Keratinocyte (primary cell): ENCODE measurements around the gene CCDC66. TPM values are rescaled to one million over a fixed set of nuclear protein-coding genes. Genes with fewer than 3 reads are reported as not detected.

Experiments used
- DNase-seq: peaks from one replicate; pipeline ENCODE4 v3.0.0-alpha.2; 2011; ENCODE audit warnings: low read depth, missing footprints, low spot score
- FAIRE-seq: peaks from 2 replicates; lab custom pipeline; 2011; peaks lifted over from hg19 to GRCh38; lab: Jason Lieb, UNC
- H2AFZ ChIP-seq: 2 replicates; pipeline ENCODE4 v1.6.0; 2012; ENCODE audit warnings: low read length, control low read depth, inconsistent platforms; ENCODE audit not compliant: control insufficient read depth
- H3K27ac ChIP-seq: 2 replicates; pipeline ENCODE4 v1.5.1; 2011; ENCODE audit warnings: low read length; ENCODE audit not compliant: control insufficient read depth, insufficient read depth
- H3K27me3 ChIP-seq: 3 replicates; pipeline ENCODE4 v1.6.0; 2011; ENCODE audit warnings: low read length; ENCODE audit not compliant: control insufficient read depth, insufficient read depth; ENCODE audit errors: extremely low read depth
- H3K36me3 ChIP-seq, 2 experiments: 2 replicates in 1 of 2; 3 replicates in 1 of 2; pipeline ENCODE4 v1.5.1; 2011; ENCODE audit warnings: low read length in 2 of 2, mild to moderate bottlenecking in 1 of 2; ENCODE audit not compliant: control insufficient read depth in 2 of 2, insufficient read depth in 2 of 2; ENCODE audit errors: extremely low read depth in 1 of 2
- H3K4me1 ChIP-seq: 3 replicates; pipeline ENCODE4 v1.5.1; 2011; ENCODE audit warnings: low read length; ENCODE audit not compliant: control insufficient read depth, insufficient read depth; ENCODE audit errors: extremely low read depth
- H3K4me2 ChIP-seq: 3 replicates; pipeline ENCODE4 v1.6.0; 2011; ENCODE audit warnings: low read depth, low read length; ENCODE audit not compliant: control insufficient read depth, insufficient read depth; ENCODE audit errors: extremely low read depth
- H3K4me3 ChIP-seq, 3 experiments: fragments of 200-600 bp in 1 of 3; sonication (generic) in 1 of 3; 2 replicates in 2 of 3; 3 replicates in 1 of 3; pipeline ENCODE4 v1.5.1; 2011 to 2016; ENCODE audit warnings: low read length in 3 of 3, mild to moderate bottlenecking in 3 of 3, control low read depth in 2 of 3, inconsistent platforms in 1 of 3, low read depth in 1 of 3, mixed read lengths in 1 of 3, mixed run types in 1 of 3, moderate library complexity in 1 of 3; ENCODE audit not compliant: control insufficient read depth in 2 of 3, insufficient read depth in 2 of 3; ENCODE audit errors: extremely low read depth in 1 of 3
- H3K79me2 ChIP-seq: 2 replicates; pipeline ENCODE4 v1.6.0; 2012; ENCODE audit warnings: low read length; ENCODE audit not compliant: control insufficient read depth, insufficient read depth
- H3K9ac ChIP-seq: 3 replicates; pipeline ENCODE4 v1.6.0; 2011; ENCODE audit warnings: low read length; ENCODE audit not compliant: control insufficient read depth, insufficient read depth; ENCODE audit errors: extremely low read depth
- H3K9me1 ChIP-seq: 3 replicates; pipeline ENCODE4 v1.6.0; 2011; ENCODE audit warnings: low read length; ENCODE audit not compliant: control insufficient read depth, insufficient read depth; ENCODE audit errors: extremely low read depth
- H3K9me3 ChIP-seq: 2 replicates; pipeline ENCODE4 v1.5.1; 2012; ENCODE audit warnings: low read depth, low read length; ENCODE audit not compliant: control insufficient read depth
- H4K20me1 ChIP-seq: 3 replicates; pipeline ENCODE4 v1.6.0; 2011; ENCODE audit warnings: low read length; ENCODE audit not compliant: control insufficient read depth, insufficient read depth; ENCODE audit errors: extremely low read depth
- CTCF ChIP-seq, 3 experiments: IDR thresholded peaks in 1 of 3; conservative IDR thresholded peaks in 1 of 3; optimal IDR thresholded peaks in 1 of 3; 2 replicates in 2 of 3; 3 replicates in 1 of 3; pipeline versions ENCODE3 to v1.5.1; 2011; ENCODE audit warnings: low read length in 3 of 3, mild to moderate bottlenecking in 3 of 3, moderate library complexity in 2 of 3, control low read depth in 1 of 3, inconsistent platforms in 1 of 3; ENCODE audit not compliant: insufficient read depth in 2 of 3; ENCODE audit errors: extremely low read depth in 1 of 3
- EZH2 ChIP-seq: IDR thresholded peaks from one replicate; pipeline ENCODE4 v1.6.1; 2012; ENCODE audit warnings: inconsistent platforms, mild to moderate bottlenecking, low read length, moderate library complexity
- dilution Hi-C: fragments of 300-500 bp; cut with MboI; formaldehyde crosslinking; loops from one replicate; pipeline ENCODE4 v1.7.0; 2020; ENCODE audit warnings: low sequenced_read_pairs; ENCODE audit not compliant: extremely low pct_ligation_motif_present
- polyA plus RNA-seq, 5 experiments: library from polyadenylated mRNA; depleted of rRNA in 3 of 5; stranded (reverse) in 3 of 5; stranded (forward) in 1 of 5; unstranded in 1 of 5; fragments of >200 nt; gene quantifications; 1 replicate in 1 of 5; 2 replicates in 3 of 5; 3 replicates in 1 of 5; pipeline versions ENCODE4 v1.2.1 to v1.2.3, GENCODE V29; 2011 to 2012; ENCODE audit warnings: missing spikeins in 2 of 5, low read depth in 1 of 5, low replicate concordance in 1 of 5

CCDC66 gene
- polyA plus RNA-seq, 1 donor (not counting 4 experiments of a cell fraction or from before 2014, with no cell fraction given) = 11.3 TPM

- Histone ChIP-seq H3K4me2 (no peak overlapping the region), H3K4me1 (no peaks in the 10 kb centered on the region), H2AFZ (no peak overlapping the region), H3K9ac (no peak overlapping the region), H3K79me2 (peaks cover 21% of the 10 kb centered on the region), H3K27ac (no peak overlapping the region), H3K9me1 (no peaks in the 10 kb centered on the region), H3K36me3 (peaks cover 3 to 16% of the 10 kb centered on the region in 2 experiments), H3K4me3 (no peak overlapping the region), H4K20me1 (no peaks in the 10 kb centered on the region), H3K9me3 (no peaks in the 10 kb centered on the region), H3K27me3 (no peaks in the 10 kb centered on the region)
- FAIRE-seq = no peak
- dilution Hi-C loops = no loop called here
- no peak for DNase-seq
- TF ChIP-seq EZH2 = no peak
- no peak for TF ChIP-seq CTCF (optimal IDR thresholded peaks at IDR 0.05 in 1 of 3, IDR thresholded peaks at IDR 0.05 in 1 of 3, conservative IDR thresholded peaks at IDR 0.05 in 1 of 3; ENCODE audit: extremely low read depth in 1 of 3, insufficient read depth in 2 of 3, low read length in 3 of 3)
These were observed 98.7 kb downstream of the CCDC66 start for GRCh38 chr3:56655709-56656108.

GRCh38 chr3:56664823-56665222 is 107.8 kb downstream of the CCDC66 start:
- FAIRE-seq (no peak), DNase-seq (no peak)
- TF ChIP-seq EZH2 = no peak
- TF ChIP-seq CTCF (optimal IDR thresholded peaks at IDR 0.05 in 1 of 3, IDR thresholded peaks at IDR 0.05 in 1 of 3, conservative IDR thresholded peaks at IDR 0.05 in 1 of 3; ENCODE audit: extremely low read depth in 1 of 3, insufficient read depth in 2 of 3, low read length in 3 of 3) = no peak
- Histone ChIP-seq H3K9ac (no peak overlapping the region), H3K27ac (no peak overlapping the region), H3K9me3 (no peaks in the 10 kb centered on the region), H3K27me3 (no peaks in the 10 kb centered on the region), H3K36me3 (peaks cover 14 to 23% of the 10 kb centered on the region in 2 experiments), H3K79me2 (no peaks in the 10 kb centered on the region), H2AFZ (no peak overlapping the region), H3K4me2 (no peak overlapping the region), H3K4me1 (no peaks in the 10 kb centered on the region), H3K9me1 (no peaks in the 10 kb centered on the region), H3K4me3 (no peak overlapping the region), H4K20me1 (no peaks in the 10 kb centered on the region)
- dilution Hi-C loops = no loop called here
